GM10248 (cell line): ENCODE results near the gene LMO7.
"Not testable (repeated sequence)": the region's sequence is repeated elsewhere in the genome, so short reads cannot be mapped to it uniquely, and the experiment has no call there.

Experiments used
- CTCF ChIA-PET: fragments of 300-600 bp; sonication (Branson Sonifier 250); formaldehyde crosslinking; extraction: SDS; loops from one replicate; lab custom pipeline; 2021; ENCODE audit warnings: antibody characterized with exemption; lab: Yijun Ruan, JAX
- POLR2A ChIA-PET: fragments of 350-650 bp; sonication (Branson Sonifier 250); formaldehyde crosslinking; extraction: SDS; loops from one replicate; lab custom pipeline; 2020; ENCODE audit warnings: antibody characterized with exemption; lab: Yijun Ruan, JAX
- DNase-seq: peaks from one replicate; pipeline ENCODE4 v3.0.0; 2012; ENCODE audit errors: extremely low spot score
- CTCF ChIP-seq: IDR thresholded peaks from 2 replicates; pipeline ENCODE4 v1.5.1; 2012; ENCODE audit warnings: mild to moderate bottlenecking, low read depth; ENCODE audit errors: extremely low read depth, missing control alignments, control extremely low read depth

LMO7 gene

DNA sequence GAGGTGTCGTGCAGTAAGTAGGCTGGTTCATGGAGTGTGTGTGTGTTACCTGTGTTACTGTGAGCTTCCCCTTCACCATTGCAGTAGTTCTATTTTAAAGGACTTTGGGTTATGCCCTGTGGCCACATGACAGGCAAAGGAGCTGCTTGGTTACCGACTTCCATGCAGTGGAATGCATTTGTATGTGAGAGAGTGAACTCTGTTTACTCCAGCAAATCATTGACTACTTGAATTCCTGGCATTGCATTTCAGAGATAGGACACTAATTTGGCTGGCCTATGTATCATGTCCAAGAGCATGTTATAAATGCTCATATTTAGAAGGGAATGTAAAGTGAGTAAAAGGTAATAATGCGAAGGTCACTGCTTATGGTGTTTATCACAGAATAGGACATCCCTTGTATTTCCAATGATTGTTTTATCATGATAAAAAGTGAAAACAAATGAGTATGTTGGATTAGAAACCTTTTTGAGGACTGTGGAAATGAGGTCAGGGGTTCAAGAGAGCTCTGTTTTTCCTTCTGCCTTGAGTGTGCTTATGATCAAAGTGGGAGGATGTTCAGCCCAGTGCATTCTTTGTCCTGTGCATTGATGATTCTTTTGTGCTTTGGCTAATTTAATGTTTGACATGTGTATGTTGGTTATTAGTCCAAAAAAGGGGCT is 156.5 kb downstream of the LMO7 start:
- no peak for TF ChIP-seq CTCF
- ChIA-PET CTCF (interaction anchor here (1.0 to 7.2 kb wide), 9 partner anchors 9 to 97 kb away, joined by 3 to 35 read pairs (median 4); no protein-coding TSS in a partner anchor), POLR2A (no interaction called here)
- no peak for DNase-seq

- POLR2A ChIA-PET, DNase-seq: not testable (repeated sequence)
- CTCF ChIA-PET: interaction anchor here (1.0 to 7.2 kb wide), 8 partner anchors 11 to 97 kb away, joined by 3 to 35 read pairs (median 4); no protein-coding TSS in a partner anchor
Measured at GRCh38 chr13:75793188-75793567, 157.0 kb downstream of the LMO7 start.

DNA sequence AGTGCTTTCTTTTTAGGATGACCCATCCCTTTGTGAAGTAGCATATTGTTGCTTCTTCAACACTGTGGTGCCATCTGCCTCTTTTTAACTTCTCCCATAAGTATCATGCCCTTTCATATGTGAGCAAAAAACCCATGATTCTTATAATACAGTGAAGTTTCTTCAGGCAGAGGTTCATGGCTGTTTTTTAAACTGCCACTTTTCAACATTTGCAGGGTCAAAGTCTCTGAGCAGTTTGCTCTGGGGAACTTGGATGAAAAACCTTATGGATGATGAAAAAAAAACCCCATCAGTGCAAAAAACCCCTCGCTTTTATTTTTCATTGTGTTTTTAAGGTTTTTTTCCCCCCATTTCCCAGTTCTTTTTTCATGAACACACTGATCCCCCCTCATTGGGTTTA is 158.5 kb downstream of the LMO7 start:
- ChIA-PET POLR2A (no interaction called here), CTCF (interaction anchor here (0.8 to 7.2 kb wide), 6 partner anchors 11 to 185 kb away, joined by 3 to 35 read pairs (median 8); no protein-coding TSS in a partner anchor)
- TF ChIP-seq CTCF: no peak
- no peak for DNase-seq

DNA sequence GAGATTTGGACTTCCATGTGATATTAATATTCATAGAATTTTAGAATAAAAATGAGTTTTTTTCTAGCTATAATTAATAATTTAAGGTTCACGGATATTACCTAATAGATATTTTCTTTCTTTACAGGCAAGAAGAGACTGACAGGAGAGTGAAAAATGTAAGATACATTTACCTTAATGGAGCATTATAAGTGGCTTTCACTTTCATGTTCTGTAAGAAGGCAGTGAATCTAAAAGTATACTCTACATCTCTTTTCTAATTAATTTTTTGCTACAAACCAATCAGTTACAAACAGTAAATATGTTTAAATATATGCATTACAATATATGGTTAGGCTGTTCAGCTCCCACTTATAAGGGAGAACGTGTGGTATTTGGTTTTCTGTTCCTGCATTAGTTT is 159.1 kb downstream of the LMO7 start:
- TF ChIP-seq CTCF: no peak
- ChIA-PET POLR2A (no interaction called here), CTCF (interaction anchor here (0.8 to 7.2 kb wide), 5 partner anchors 12 to 185 kb away, joined by 3 to 35 read pairs (median 4); no protein-coding TSS in a partner anchor)
- no peak for DNase-seq

GRCh38 chr13:75796825-75797224 is 160.7 kb downstream of the LMO7 start:
- CTCF ChIA-PET: interaction anchor here (2.3 kb wide), 1 partner anchor 101 kb away, joined by 12 read pairs; no protein-coding TSS in a partner anchor
- no peak for TF ChIP-seq CTCF
- POLR2A ChIA-PET: no interaction called here
- no peak for DNase-seq

DNA sequence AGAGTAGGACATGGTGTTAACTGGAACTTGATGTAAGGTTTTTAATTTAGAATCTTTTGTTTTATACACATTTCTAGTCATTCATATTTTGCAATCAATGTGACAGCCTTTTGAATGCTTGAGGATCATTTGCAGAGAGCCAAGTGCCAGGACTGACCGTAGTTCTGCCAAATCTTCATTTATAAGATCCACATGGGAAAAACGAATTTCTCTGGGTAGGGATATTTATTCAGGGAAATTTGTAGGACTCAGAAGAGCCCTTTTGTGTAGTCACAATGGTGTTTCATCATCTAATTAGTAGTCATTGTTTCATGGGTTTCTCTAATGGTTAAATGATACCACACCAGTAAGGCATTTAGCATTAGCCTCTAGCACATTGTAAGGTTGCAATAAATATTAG is 161.1 kb downstream of the LMO7 start:
- POLR2A ChIA-PET: no interaction called here
- CTCF ChIA-PET: interaction anchor here (4.0 kb wide), 1 partner anchor 102 kb away, joined by 22 read pairs; no protein-coding TSS in a partner anchor
- DNase-seq: no peak
- TF ChIP-seq CTCF: no peak

- CTCF ChIA-PET: interaction anchor here (0.7 to 4.0 kb wide), 2 partner anchors 12 to 102 kb away, joined by 3 to 22 read pairs; no protein-coding TSS in a partner anchor
- no peak for TF ChIP-seq CTCF
- POLR2A ChIA-PET: no interaction called here
Measured at GRCh38 chr13:75797719-75798118, 161.6 kb downstream of the LMO7 start.

More at GRCh38 chr13:75797719-75798118, 161.6 kb downstream of the LMO7 start:
- no peak for DNase-seq
